HAP-1 (cell line): ENCODE data around the gene TPMT.

Experiments used
- DNase-seq, 2 experiments: peaks; one replicate each; pipeline ENCODE4 v3.0.0-alpha.2; 2016 to 2020; ENCODE audit warnings: low spot score in 2 of 2
- H3K27me3 ChIP-seq: fragments of 250-450 bp; sonication (Bioruptor Pico); 2 replicates; pipeline ENCODE4 v1.5.1; 2020; ENCODE audit warnings: low read depth, mild to moderate bottlenecking, moderate library complexity
- H3K36me3 ChIP-seq: fragments of 250-450 bp; sonication (Bioruptor Pico); replicated peaks from 2 replicates; pipeline ENCODE4 v1.5.1; 2020; ENCODE audit warnings: mild to moderate bottlenecking
- H3K4me1 ChIP-seq: fragments of 250-450 bp; sonication (Bioruptor Pico); 2 replicates; pipeline ENCODE4 v1.5.1; 2020; ENCODE audit warnings: mild to moderate bottlenecking
- H3K4me3 ChIP-seq: fragments of 250-450 bp; sonication (Bioruptor Pico); 2 replicates; pipeline ENCODE4 v1.5.1; 2020; ENCODE audit warnings: mild to moderate bottlenecking, moderate library complexity
- H3K9me3 ChIP-seq: fragments of 250-450 bp; sonication (Bioruptor Pico); 2 replicates; pipeline ENCODE4 v1.5.1; 2020; ENCODE audit warnings: mild to moderate bottlenecking, moderate library complexity
- in situ Hi-C: fragments of 300-500 bp; cut with MboI; formaldehyde crosslinking; loops from 3 replicates; pipeline ENCODE4 v1.14.3; 2020; ENCODE audit warnings: low sequenced_read_pairs, inconsistent platforms, mixed read lengths

TPMT gene

GRCh38 chr6:18147616-18148015 lies 7.3 kb downstream of the TPMT start:
- H3K9me3 ChIP-seq, result no peaks in the 10 kb centered on the region
- in situ Hi-C loops, result no loop called here
- no peak overlapping the region for H3K4me3 ChIP-seq
- H3K4me1 ChIP-seq, result peaks cover under 1% of the 10 kb centered on the region; the same call in 1 of the 2 replicates
- H3K36me3 ChIP-seq, result no peaks in the 10 kb centered on the region
- H3K27me3 ChIP-seq, result no peaks in the 10 kb centered on the region
- no peak for DNase-seq

GRCh38 chr6:18147160-18147559 lies 7.7 kb downstream of the TPMT start:
- Histone ChIP-seq H3K4me3 (no peak overlapping the region), H3K4me1 (no peaks in the 10 kb centered on the region), H3K9me3 (no peaks in the 10 kb centered on the region), H3K36me3 (no peaks in the 10 kb centered on the region), H3K27me3 (no peaks in the 10 kb centered on the region)
- DNase-seq, result no peak
- in situ Hi-C loops, result no loop called here

- H3K36me3 ChIP-seq, result peaks cover 4% of the 10 kb centered on the region
These were observed 12.4 kb downstream of the TPMT start for GRCh38 chr6:18142591-18142861.

GRCh38 chr6:18141805-18142590 lies 12.9 kb downstream of the TPMT start:
- peak; percentile 51 to 59 for DNase-seq
- Histone ChIP-seq H3K9me3 (no peaks in the 10 kb centered on the region), H3K36me3 (peaks cover 5% of the 10 kb centered on the region), H3K4me3 (no peak overlapping the region), H3K27me3 (no peaks in the 10 kb centered on the region), H3K4me1 (peaks cover 5% of the 10 kb centered on the region; the same call in 1 of the 2 replicates)
- in situ Hi-C loops, result no loop called here

More at GRCh38 chr6:18142591-18142861, 12.4 kb downstream of the TPMT start:
- no peak for DNase-seq
- in situ Hi-C loops, result no loop called here
- H3K4me1 ChIP-seq, result peaks cover 5% of the 10 kb centered on the region; the same call in 1 of the 2 replicates
- no peaks in the 10 kb centered on the region for H3K27me3 ChIP-seq
- no peaks in the 10 kb centered on the region for H3K9me3 ChIP-seq
- no peak overlapping the region for H3K4me3 ChIP-seq

GRCh38 chr6:18139935-18140621 lies 14.8 kb downstream of the TPMT start:
- no peaks in the 10 kb centered on the region for H3K27me3 ChIP-seq
- H3K36me3 ChIP-seq, result peaks cover 5% of the 10 kb centered on the region
- H3K9me3 ChIP-seq, result no peaks in the 10 kb centered on the region
- no peak overlapping the region for H3K4me3 ChIP-seq
- no peak for DNase-seq
- in situ Hi-C loops, result no loop called here
- peaks cover 5% of the 10 kb centered on the region; the same call in 1 of the 2 replicates for H3K4me1 ChIP-seq

- in situ Hi-C loops, result no loop called here
These were observed 16.0 kb downstream of the TPMT start for GRCh38 chr6:18138906-18139305.

GRCh38 chr6:18136260-18136659 lies 18.6 kb downstream of the TPMT start:
- Histone ChIP-seq H3K4me3 (no peak overlapping the region), H3K9me3 (no peaks in the 10 kb centered on the region), H3K27me3 (no peaks in the 10 kb centered on the region), H3K4me1 (no peaks in the 10 kb centered on the region), H3K36me3 (peaks cover 5% of the 10 kb centered on the region)
- in situ Hi-C loops, result no loop called here
- DNase-seq, result no peak

More at GRCh38 chr6:18138906-18139305, 16.0 kb downstream of the TPMT start:
- no peak for DNase-seq
- H3K9me3 ChIP-seq, result no peaks in the 10 kb centered on the region
- H3K27me3 ChIP-seq, result no peaks in the 10 kb centered on the region
- no peak overlapping the region for H3K4me3 ChIP-seq
- H3K36me3 ChIP-seq, result peaks cover 5% of the 10 kb centered on the region
- H3K4me1 ChIP-seq, result peaks cover 5% of the 10 kb centered on the region; the same call in 1 of the 2 replicates

GRCh38 chr6:18135171-18135570 lies 19.7 kb downstream of the TPMT start:
- no peak overlapping the region for H3K4me3 ChIP-seq
- no peaks in the 10 kb centered on the region for H3K9me3 ChIP-seq
- no peaks in the 10 kb centered on the region for H3K4me1 ChIP-seq
- in situ Hi-C loops, result no loop called here
- H3K36me3 ChIP-seq, result peaks cover 5% of the 10 kb centered on the region
- no peak for DNase-seq
- no peaks in the 10 kb centered on the region for H3K27me3 ChIP-seq

GRCh38 chr6:18132346-18132745 lies 22.5 kb downstream of the TPMT start:
- DNase-seq, result no peak
- no peaks in the 10 kb centered on the region; the same call in 1 of the 2 replicates for H3K36me3 ChIP-seq
- in situ Hi-C loops, result no loop called here
- H3K4me3 ChIP-seq, result no peak overlapping the region
- H3K9me3 ChIP-seq, result no peaks in the 10 kb centered on the region
- H3K4me1 ChIP-seq, result no peaks in the 10 kb centered on the region
- H3K27me3 ChIP-seq, result no peaks in the 10 kb centered on the region

GRCh38 chr6:18126121-18126520 lies 28.8 kb downstream of the TPMT start:
- in situ Hi-C loops, result no loop called here
- H3K9me3 ChIP-seq, result no peaks in the 10 kb centered on the region
- no peaks in the 10 kb centered on the region for H3K4me1 ChIP-seq
- no peak for DNase-seq
- H3K36me3 ChIP-seq, result no peaks in the 10 kb centered on the region
- no peaks in the 10 kb centered on the region for H3K27me3 ChIP-seq
- H3K4me3 ChIP-seq, result no peak overlapping the region

GRCh38 chr6:18122128-18123093 lies 32.5 kb downstream of the TPMT start, which contains the start of gene NHLRC1:
NHLRC1 (minus strand) TSS chr6:18122677; CDS start chr6:18122606, 71 bp downstream.
- H3K27me3 ChIP-seq, result no peaks in the 10 kb centered on the region
- in situ Hi-C loops, result no loop called here
- DNase-seq, result no peak
- H3K4me3 ChIP-seq, result no peak within 1 kb of the TSS
- H3K36me3 ChIP-seq, result no peaks in the 10 kb centered on the region
- no peaks in the 10 kb centered on the region for H3K9me3 ChIP-seq
- no peaks in the 10 kb centered on the region for H3K4me1 ChIP-seq

GRCh38 chr6:18121580-18122127 lies 33.2 kb downstream of the TPMT start:
- no peak overlapping the region for H3K4me3 ChIP-seq
- no peaks in the 10 kb centered on the region for H3K36me3 ChIP-seq
- H3K4me1 ChIP-seq, result no peaks in the 10 kb centered on the region
- DNase-seq, result peak in 1 of 2 experiments; percentile 18
- H3K27me3 ChIP-seq, result no peaks in the 10 kb centered on the region
- no peaks in the 10 kb centered on the region for H3K9me3 ChIP-seq
- in situ Hi-C loops, result no loop called here

- Histone ChIP-seq H3K9me3 (no peaks in the 10 kb centered on the region), H3K36me3 (no peaks in the 10 kb centered on the region), H3K4me3 (no peak overlapping the region), H3K4me1 (no peaks in the 10 kb centered on the region), H3K27me3 (no peaks in the 10 kb centered on the region)
- DNase-seq, result no peak
- in situ Hi-C loops, result no loop called here
These were observed 35.6 kb downstream of the TPMT start for GRCh38 chr6:18119236-18119635.
